KOPT-K1 (cell line): ENCODE data around the gene ENPP1.

Source experiments
- H3K27ac ChIP-seq: fragments of 200-600 bp; sonication (generic); 2 replicates; pipeline ENCODE4 v1.5.1; 2016; ENCODE audit warnings: antibody characterized with exemption, mild to moderate bottlenecking, low read depth, low read length; ENCODE audit not compliant: poor library complexity, severe bottlenecking
- H3K36me3 ChIP-seq: fragments of 200-600 bp; sonication (generic); 2 replicates; pipeline ENCODE4 v1.5.1; 2017; ENCODE audit warnings: antibody characterized with exemption, mild to moderate bottlenecking, low read length, moderate library complexity; ENCODE audit not compliant: insufficient read depth
- H3K9me3 ChIP-seq: fragments of 200-600 bp; sonication (generic); 2 replicates; pipeline ENCODE4 v1.5.1; 2017; ENCODE audit warnings: antibody characterized with exemption, low read length, mild to moderate bottlenecking; ENCODE audit not compliant: insufficient read depth, poor library complexity, severe bottlenecking

The ENPP1 gene

GRCh38 chr6:131807644-131808459 lies at the start of gene ENPP1:
Gene ENPP1, plus strand, starts transcription at chr6:131808020. Its CDS starts 16 bp downstream, at chr6:131808036.
- H3K36me3 ChIP-seq, result no peaks in the 10 kb centered on the region
- no peak within 1 kb of the TSS for H3K27ac ChIP-seq
- no peaks in the 10 kb centered on the region for H3K9me3 ChIP-seq

- H3K9me3 ChIP-seq, result no peaks in the 10 kb centered on the region
- H3K27ac ChIP-seq, result no peak overlapping the region
- no peaks in the 10 kb centered on the region for H3K36me3 ChIP-seq
These were observed 48.9 kb upstream of the ENPP1 start for GRCh38 chr6:131758920-131759319.

GRCh38 chr6:131761060-131761761 lies 46.6 kb upstream of the ENPP1 start:
- Histone ChIP-seq H3K9me3 (no peaks in the 10 kb centered on the region), H3K36me3 (no peaks in the 10 kb centered on the region), H3K27ac (no peak overlapping the region)

DNA sequence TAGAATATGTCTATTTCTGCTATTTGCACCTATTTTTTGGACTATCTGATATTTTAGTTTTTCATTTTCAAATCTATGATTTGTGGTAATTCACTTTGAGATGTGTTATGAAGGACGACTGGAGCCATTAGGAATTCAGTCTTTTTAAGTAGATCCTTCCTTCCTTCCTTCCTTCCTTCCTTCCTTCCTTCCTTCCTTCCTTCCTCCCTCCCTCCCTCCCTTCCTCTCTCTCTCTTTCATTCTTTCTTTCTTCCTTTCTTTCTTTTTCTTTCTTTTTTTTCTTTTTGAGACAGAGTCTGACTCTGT lies 46.1 kb upstream of the ENPP1 start:
- Histone ChIP-seq H3K36me3 (no peaks in the 10 kb centered on the region), H3K9me3 (no peaks in the 10 kb centered on the region), H3K27ac (no peak overlapping the region)

- H3K36me3 ChIP-seq, result no peaks in the 10 kb centered on the region
- H3K9me3 ChIP-seq, result no peaks in the 10 kb centered on the region
- no peak overlapping the region for H3K27ac ChIP-seq
These were observed 44.8 kb upstream of the ENPP1 start for GRCh38 chr6:131762984-131763383.

- Histone ChIP-seq H3K27ac (no peak overlapping the region), H3K36me3 (no peaks in the 10 kb centered on the region)
These were observed 44.1 kb upstream of the ENPP1 start for GRCh38 chr6:131763749-131764148.

GRCh38 chr6:131764350-131764749 lies 43.5 kb upstream of the ENPP1 start:
- no peaks in the 10 kb centered on the region for H3K9me3 ChIP-seq
- H3K36me3 ChIP-seq, result no peaks in the 10 kb centered on the region
- no peak overlapping the region for H3K27ac ChIP-seq

More at GRCh38 chr6:131763749-131764148, 44.1 kb upstream of the ENPP1 start:
- no peaks in the 10 kb centered on the region for H3K9me3 ChIP-seq

GRCh38 chr6:131765081-131765803 lies 42.6 kb upstream of the ENPP1 start:
- Histone ChIP-seq H3K27ac (no peak overlapping the region), H3K36me3 (no peaks in the 10 kb centered on the region), H3K9me3 (no peaks in the 10 kb centered on the region)

DNA sequence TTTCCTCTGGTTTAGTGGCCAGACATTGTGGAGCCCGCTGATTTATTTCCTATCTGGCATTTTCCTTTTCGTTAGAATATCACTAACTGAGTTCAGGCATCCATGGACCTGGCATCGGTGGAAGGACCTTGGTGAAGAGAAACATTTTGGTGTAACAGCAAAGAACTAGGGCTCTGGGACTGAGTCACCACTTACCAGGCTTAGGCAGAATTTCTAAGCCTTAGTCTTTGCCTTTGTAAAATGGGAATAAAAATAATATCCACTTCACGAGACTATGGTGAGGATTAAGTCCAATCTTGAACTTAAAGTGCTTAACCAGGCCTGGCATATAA lies 42.0 kb upstream of the ENPP1 start:
- Histone ChIP-seq H3K27ac (no peak overlapping the region), H3K9me3 (no peaks in the 10 kb centered on the region), H3K36me3 (no peaks in the 10 kb centered on the region)

GRCh38 chr6:131766631-131767030 lies 41.2 kb upstream of the ENPP1 start:
- H3K27ac ChIP-seq, result no peak overlapping the region
- no peaks in the 10 kb centered on the region for H3K36me3 ChIP-seq
- H3K9me3 ChIP-seq, result no peaks in the 10 kb centered on the region

DNA sequence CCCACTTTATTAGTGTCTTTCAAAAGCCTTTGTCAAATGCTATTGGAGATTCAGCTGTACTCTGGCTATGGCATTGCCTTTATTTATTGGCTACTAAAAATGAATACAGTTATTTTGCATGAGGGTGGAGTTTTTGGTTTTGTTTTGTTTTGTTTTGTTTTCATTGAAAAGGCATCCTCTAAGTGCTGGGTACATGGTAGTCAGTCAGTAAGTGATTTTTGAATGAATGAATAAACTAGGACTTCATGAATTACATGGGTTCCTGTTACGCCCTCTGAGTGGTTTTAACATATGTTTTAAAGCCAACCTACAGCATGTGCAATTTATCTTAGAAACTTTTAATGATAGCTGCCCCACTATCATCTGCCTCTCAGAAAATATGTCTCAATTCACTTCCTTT lies 38.9 kb upstream of the ENPP1 start:
- Histone ChIP-seq H3K27ac (no peak overlapping the region), H3K9me3 (no peaks in the 10 kb centered on the region), H3K36me3 (no peaks in the 10 kb centered on the region)

DNA sequence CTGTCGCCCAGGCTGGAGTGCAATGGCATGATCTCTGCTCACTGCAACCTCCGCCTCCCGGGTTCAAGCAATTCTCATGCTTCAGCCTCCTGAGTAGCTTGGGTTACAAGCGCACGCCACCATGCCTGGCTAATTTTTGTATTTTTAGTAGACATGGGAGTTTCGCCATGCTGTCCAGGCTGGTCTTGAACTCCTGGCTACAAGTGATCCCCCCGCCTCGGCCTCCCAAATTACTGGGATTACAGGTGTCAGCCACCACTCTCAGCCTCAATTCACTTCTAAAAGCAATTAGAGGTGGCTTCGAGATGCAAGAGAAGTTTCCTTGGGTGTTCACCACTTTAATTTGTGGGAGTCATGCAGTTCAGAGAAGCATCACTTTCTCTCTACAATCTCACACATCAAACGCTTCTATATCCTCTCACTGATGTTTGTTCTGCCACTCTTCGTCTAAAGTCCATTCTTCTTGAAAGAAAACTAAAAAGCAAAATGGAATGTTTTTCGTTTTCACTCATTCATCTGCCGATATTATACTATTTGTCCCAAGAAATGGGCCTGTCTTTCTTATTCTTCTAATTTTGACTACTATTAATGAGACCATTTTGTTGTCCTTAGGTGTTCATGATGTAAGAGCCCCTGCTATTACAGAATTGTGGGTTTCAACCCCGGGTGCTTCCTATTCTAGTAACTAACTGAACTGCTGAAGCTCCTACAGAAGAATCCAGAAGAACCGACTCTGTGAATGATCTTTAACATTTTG lies 38.3 kb upstream of the ENPP1 start:
- Histone ChIP-seq H3K36me3 (no peaks in the 10 kb centered on the region), H3K9me3 (no peaks in the 10 kb centered on the region), H3K27ac (no peak overlapping the region)

DNA sequence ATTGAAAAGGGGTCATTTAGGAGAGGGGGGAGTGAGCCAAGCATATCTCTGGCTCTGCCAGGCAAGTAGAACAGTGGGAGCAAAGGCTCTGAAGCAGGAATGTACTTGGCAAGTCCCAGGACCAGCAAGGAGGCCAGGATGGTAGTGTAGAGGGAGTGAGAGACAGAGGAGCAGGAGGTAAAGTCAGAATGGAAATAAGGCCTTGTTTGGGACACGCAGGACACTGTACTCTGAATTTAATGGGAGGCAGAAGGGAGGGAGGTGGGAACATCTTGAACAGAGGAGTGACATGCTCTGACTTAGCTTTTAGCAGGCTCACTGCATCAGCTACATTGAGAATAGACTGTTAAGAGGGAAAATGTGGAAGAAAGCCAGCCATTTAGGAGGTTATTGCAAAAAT lies 37.0 kb upstream of the ENPP1 start:
- no peaks in the 10 kb centered on the region for H3K36me3 ChIP-seq
- no peaks in the 10 kb centered on the region for H3K9me3 ChIP-seq
- no peak overlapping the region for H3K27ac ChIP-seq

- Histone ChIP-seq H3K9me3 (no peaks in the 10 kb centered on the region), H3K27ac (no peak overlapping the region), H3K36me3 (no peaks in the 10 kb centered on the region)
These were observed 34.4 kb upstream of the ENPP1 start for GRCh38 chr6:131773284-131773950.
